ENCODE measurements around the gene M1AP.

Gene M1AP

DNA sequence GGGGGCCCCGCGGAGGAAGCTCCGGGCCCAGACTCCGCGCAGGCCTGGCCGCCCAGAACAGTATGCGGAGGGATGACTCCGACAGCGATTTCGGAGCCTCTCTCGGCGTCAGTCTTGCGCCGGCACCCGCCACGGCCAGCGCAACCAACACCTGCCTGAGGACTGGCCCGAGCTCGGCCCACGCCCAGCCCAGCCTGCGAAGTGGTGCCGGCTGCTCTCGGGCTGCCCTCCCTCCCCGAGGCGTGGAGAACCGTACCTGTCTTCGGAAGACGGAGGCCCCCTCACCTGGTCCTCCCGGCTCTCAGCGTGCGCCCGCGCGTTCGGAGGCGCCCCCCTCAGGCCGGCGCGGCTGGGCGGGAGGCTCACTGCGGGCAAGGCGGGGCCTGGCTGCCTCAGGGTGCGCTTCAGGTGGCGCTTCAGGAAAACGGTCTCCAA is at the start of gene M1AP:
TSS of gene M1AP (minus strand) at position 322 of the 435 bp plus-strand sequence. CDS start 8,055 bp downstream, outside the sequence.
- peaks cover 22% of the 10 kb centered on the region for H3K27me3 ChIP-seq (replicated peaks; ENCODE audit: control insufficient read depth, insufficient read depth, low read length)
- no peak within 1 kb of the TSS for H3K9ac ChIP-seq (ENCODE audit: low read length)
- no peaks in the 10 kb centered on the region for H3K9me3 ChIP-seq (ENCODE audit: control insufficient read depth, low read length)
- DNase-seq (ENCODE audit: low read depth) = no peak
- peak within 1 kb of the TSS; percentile 50 for H3K4me3 ChIP-seq (ENCODE audit: low read length)
- H3K4me1 ChIP-seq (ENCODE audit: control insufficient read depth, insufficient read depth, low read length) = peaks cover 2% of the 10 kb centered on the region
- no peaks in the 10 kb centered on the region for H3K36me3 ChIP-seq (ENCODE audit: control insufficient read depth, insufficient read depth, low read length, severe bottlenecking)

DNA sequence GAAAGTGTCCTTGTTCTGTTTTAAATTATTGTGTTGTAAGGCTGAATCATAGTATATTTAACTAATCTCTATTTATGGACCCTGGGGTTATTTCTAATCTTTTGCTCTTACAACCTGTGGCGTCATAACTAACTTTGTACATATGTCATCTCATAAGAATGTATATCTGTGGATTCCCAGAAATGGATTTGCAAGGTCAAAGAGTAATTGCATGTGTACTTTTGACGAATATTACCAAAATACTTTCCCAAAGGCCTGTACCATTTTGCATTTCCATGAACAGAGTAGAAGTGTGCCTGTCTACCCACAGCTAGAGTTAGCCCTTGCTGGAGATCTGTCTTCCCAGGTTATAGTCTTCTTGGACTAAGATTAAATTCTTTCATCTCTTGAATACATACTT is 48.7 kb upstream of the M1AP start:
- Histone ChIP-seq H3K4me1 (ENCODE audit: control insufficient read depth, insufficient read depth, low read length) (peaks cover 26% of the 10 kb centered on the region), H3K9ac (ENCODE audit: low read length) (no peak overlapping the region), H3K36me3 (ENCODE audit: control insufficient read depth, insufficient read depth, low read length, severe bottlenecking) (no peaks in the 10 kb centered on the region), H3K27me3 (replicated peaks; ENCODE audit: control insufficient read depth, insufficient read depth, low read length) (no peaks in the 10 kb centered on the region), H3K9me3 (ENCODE audit: control insufficient read depth, low read length) (no peaks in the 10 kb centered on the region), H3K4me3 (ENCODE audit: low read length) (no peak overlapping the region)
- DNase-seq (ENCODE audit: low read depth) = peak; percentile 77

GRCh38 chr2:74695663-74696062 is 47.5 kb upstream of the M1AP start:
- H3K27me3 ChIP-seq (replicated peaks; ENCODE audit: control insufficient read depth, insufficient read depth, low read length) = no peaks in the 10 kb centered on the region
- no peaks in the 10 kb centered on the region for H3K9me3 ChIP-seq (ENCODE audit: control insufficient read depth, low read length)
- DNase-seq (ENCODE audit: low read depth) = no peak
- no peaks in the 10 kb centered on the region for H3K36me3 ChIP-seq (ENCODE audit: control insufficient read depth, insufficient read depth, low read length, severe bottlenecking)
- peaks cover 36% of the 10 kb centered on the region for H3K4me1 ChIP-seq (ENCODE audit: control insufficient read depth, insufficient read depth, low read length)
- no peak overlapping the region for H3K9ac ChIP-seq (ENCODE audit: low read length)
- no peak overlapping the region for H3K4me3 ChIP-seq (ENCODE audit: low read length)

DNA sequence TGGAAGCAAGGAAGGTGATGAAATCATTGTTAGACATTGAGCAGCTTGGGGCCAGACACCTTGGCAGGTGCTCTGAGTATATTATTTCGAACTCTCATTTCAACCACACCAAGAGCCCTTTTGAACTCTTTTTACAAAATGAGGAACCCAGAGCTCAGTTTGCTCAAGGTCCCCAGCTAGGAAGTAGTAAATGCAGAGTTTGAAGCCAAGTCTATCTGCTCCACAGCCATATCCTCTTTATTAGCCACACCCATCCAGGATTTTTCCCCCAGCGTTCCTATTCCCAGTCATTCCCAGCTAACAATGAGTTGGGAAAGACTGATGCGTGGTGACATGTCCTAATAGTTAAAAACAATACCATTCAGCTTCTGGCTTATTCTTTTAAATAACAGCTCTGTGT is 46.2 kb upstream of the M1AP start:
- Histone ChIP-seq H3K9ac (ENCODE audit: low read length) (no peak overlapping the region), H3K9me3 (ENCODE audit: control insufficient read depth, low read length) (no peaks in the 10 kb centered on the region), H3K27me3 (replicated peaks; ENCODE audit: control insufficient read depth, insufficient read depth, low read length) (no peaks in the 10 kb centered on the region), H3K36me3 (ENCODE audit: control insufficient read depth, insufficient read depth, low read length, severe bottlenecking) (no peaks in the 10 kb centered on the region), H3K4me1 (ENCODE audit: control insufficient read depth, insufficient read depth, low read length) (peaks cover 37% of the 10 kb centered on the region), H3K4me3 (ENCODE audit: low read length) (no peak overlapping the region)
- DNase-seq (ENCODE audit: low read depth) = no peak

DNA sequence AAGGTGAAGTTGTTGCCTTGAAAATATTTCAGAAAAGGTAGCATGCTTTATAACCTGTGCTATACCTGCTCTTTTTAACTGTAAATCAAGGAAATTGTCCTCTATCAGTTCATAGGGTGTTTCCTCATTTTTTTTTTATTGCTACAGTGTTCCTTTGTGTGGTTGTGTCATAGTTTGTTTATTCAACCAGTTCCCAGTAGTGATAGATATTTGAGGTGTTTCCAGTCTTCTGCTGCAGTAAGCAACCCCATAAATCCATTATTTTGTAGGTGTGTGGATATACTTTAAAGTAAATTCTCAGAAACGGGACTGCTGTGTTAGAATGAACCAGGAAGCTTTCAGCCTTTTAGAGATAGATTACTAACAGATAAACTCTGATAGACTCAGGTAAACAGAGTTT is 45.5 kb upstream of the M1AP start:
- no peaks in the 10 kb centered on the region for H3K9me3 ChIP-seq (ENCODE audit: control insufficient read depth, low read length)
- no peak for DNase-seq (ENCODE audit: low read depth)
- no peak overlapping the region for H3K9ac ChIP-seq (ENCODE audit: low read length)
- H3K36me3 ChIP-seq (ENCODE audit: control insufficient read depth, insufficient read depth, low read length, severe bottlenecking) = no peaks in the 10 kb centered on the region
- peaks cover 37% of the 10 kb centered on the region for H3K4me1 ChIP-seq (ENCODE audit: control insufficient read depth, insufficient read depth, low read length)
- H3K4me3 ChIP-seq (ENCODE audit: low read length) = no peak overlapping the region
- H3K27me3 ChIP-seq (replicated peaks; ENCODE audit: control insufficient read depth, insufficient read depth, low read length) = no peaks in the 10 kb centered on the region

DNA sequence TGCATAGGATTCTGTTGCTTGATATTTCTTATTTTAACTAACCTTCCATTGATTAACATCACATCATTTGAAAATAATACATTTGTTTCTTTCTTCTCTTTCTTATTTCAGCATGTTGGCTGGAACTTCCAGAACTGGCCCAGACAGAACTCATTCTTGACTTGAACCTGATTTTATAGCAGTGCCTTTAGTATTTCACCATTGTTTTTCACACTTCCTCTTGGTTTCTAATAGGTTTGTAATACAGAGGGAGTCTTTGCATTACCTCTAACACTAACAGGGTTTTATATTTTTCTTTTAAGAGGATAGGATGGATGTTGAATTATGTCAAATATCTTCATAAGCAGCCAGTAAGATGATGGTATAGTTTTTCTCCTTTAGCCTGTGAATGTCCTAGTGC is 45.1 kb upstream of the M1AP start:
- Histone ChIP-seq H3K36me3 (ENCODE audit: control insufficient read depth, insufficient read depth, low read length, severe bottlenecking) (no peaks in the 10 kb centered on the region), H3K4me3 (ENCODE audit: low read length) (no peak overlapping the region), H3K4me1 (ENCODE audit: control insufficient read depth, insufficient read depth, low read length) (peaks cover 37% of the 10 kb centered on the region), H3K9me3 (ENCODE audit: control insufficient read depth, low read length) (no peaks in the 10 kb centered on the region), H3K27me3 (replicated peaks; ENCODE audit: control insufficient read depth, insufficient read depth, low read length) (no peaks in the 10 kb centered on the region), H3K9ac (ENCODE audit: low read length) (no peak overlapping the region)
- no peak for DNase-seq (ENCODE audit: low read depth)

DNA sequence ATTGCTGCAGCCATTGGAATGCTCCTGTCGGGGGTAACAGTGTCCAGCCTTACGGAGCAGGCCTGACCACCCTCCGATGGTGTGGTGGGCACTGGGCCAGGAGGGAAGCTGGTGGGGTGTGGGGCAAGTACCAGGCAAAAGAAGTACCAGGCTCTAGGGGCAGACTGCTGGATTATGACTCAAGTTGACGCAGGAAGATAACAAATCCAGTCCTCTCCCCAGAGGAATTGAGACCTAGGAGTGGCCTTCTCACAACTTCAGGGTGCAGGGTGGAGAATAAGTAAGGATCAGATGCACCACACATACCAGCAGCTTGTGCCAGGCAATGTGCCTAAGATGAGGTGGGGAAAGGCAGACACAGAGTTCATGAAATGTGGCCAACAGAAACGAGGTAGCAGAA is 43.8 kb upstream of the M1AP start:
- no peaks in the 10 kb centered on the region for H3K9me3 ChIP-seq (ENCODE audit: control insufficient read depth, low read length)
- no peaks in the 10 kb centered on the region for H3K27me3 ChIP-seq (replicated peaks; ENCODE audit: control insufficient read depth, insufficient read depth, low read length)
- peaks cover 32% of the 10 kb centered on the region for H3K4me1 ChIP-seq (ENCODE audit: control insufficient read depth, insufficient read depth, low read length)

GRCh38 chr2:74690571-74690970 is 42.4 kb upstream of the M1AP start:
- no peaks in the 10 kb centered on the region for H3K27me3 ChIP-seq (replicated peaks; ENCODE audit: control insufficient read depth, insufficient read depth, low read length)
- H3K4me3 ChIP-seq (ENCODE audit: low read length) = no peak overlapping the region
- peaks cover 30% of the 10 kb centered on the region for H3K4me1 ChIP-seq (ENCODE audit: control insufficient read depth, insufficient read depth, low read length)
- H3K9me3 ChIP-seq (ENCODE audit: control insufficient read depth, low read length) = no peaks in the 10 kb centered on the region
- DNase-seq (ENCODE audit: low read depth) = peak; percentile 89
- no peaks in the 10 kb centered on the region for H3K36me3 ChIP-seq (ENCODE audit: control insufficient read depth, insufficient read depth, low read length, severe bottlenecking)
- H3K9ac ChIP-seq (ENCODE audit: low read length) = no peak overlapping the region

More for the DNA sequence above, 43.8 kb upstream of the M1AP start:
- DNase-seq (ENCODE audit: low read depth) = no peak
- Histone ChIP-seq H3K36me3 (ENCODE audit: control insufficient read depth, insufficient read depth, low read length, severe bottlenecking) (no peaks in the 10 kb centered on the region), H3K9ac (ENCODE audit: low read length) (no peak overlapping the region), H3K4me3 (ENCODE audit: low read length) (no peak overlapping the region)

- H3K36me3 ChIP-seq (ENCODE audit: control insufficient read depth, insufficient read depth, low read length, severe bottlenecking) = no peaks in the 10 kb centered on the region
- H3K4me3 ChIP-seq (ENCODE audit: low read length) = no peak overlapping the region
- H3K9me3 ChIP-seq (ENCODE audit: control insufficient read depth, low read length) = no peaks in the 10 kb centered on the region
- no peak for DNase-seq (ENCODE audit: low read depth)
- peaks cover 30% of the 10 kb centered on the region for H3K4me1 ChIP-seq (ENCODE audit: control insufficient read depth, insufficient read depth, low read length)
- H3K27me3 ChIP-seq (replicated peaks; ENCODE audit: control insufficient read depth, insufficient read depth, low read length) = no peaks in the 10 kb centered on the region
- no peak overlapping the region for H3K9ac ChIP-seq (ENCODE audit: low read length)
Observed at GRCh38 chr2:74689671-74690070, 41.5 kb upstream of the M1AP start.

DNA sequence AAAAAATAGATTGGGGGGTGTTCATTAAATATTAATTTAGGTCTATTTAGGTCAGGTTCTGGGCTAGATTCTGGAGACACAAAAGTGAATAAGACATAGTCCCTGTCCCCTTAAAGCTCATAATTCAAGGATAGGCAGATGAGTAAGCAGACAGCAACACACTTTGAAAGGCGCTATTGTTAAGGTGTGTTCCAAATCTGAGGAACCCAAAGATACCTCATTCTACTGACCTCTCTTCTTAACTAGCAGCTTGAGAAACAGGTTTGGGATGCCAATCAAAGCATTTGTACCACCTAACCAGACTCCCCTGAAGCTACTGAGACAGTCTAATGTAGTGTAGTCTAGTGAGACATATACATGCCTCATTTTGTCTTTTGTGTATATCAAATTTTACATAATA is 40.8 kb upstream of the M1AP start:
- H3K9me3 ChIP-seq (ENCODE audit: control insufficient read depth, low read length) = no peaks in the 10 kb centered on the region
- H3K4me1 ChIP-seq (ENCODE audit: control insufficient read depth, insufficient read depth, low read length) = peaks cover 25% of the 10 kb centered on the region
- no peaks in the 10 kb centered on the region for H3K27me3 ChIP-seq (replicated peaks; ENCODE audit: control insufficient read depth, insufficient read depth, low read length)
- H3K36me3 ChIP-seq (ENCODE audit: control insufficient read depth, insufficient read depth, low read length, severe bottlenecking) = no peaks in the 10 kb centered on the region
- H3K4me3 ChIP-seq (ENCODE audit: low read length) = no peak overlapping the region
- DNase-seq (ENCODE audit: low read depth) = no peak
- H3K9ac ChIP-seq (ENCODE audit: low read length) = no peak overlapping the region

- Histone ChIP-seq H3K27me3 (replicated peaks; ENCODE audit: control insufficient read depth, insufficient read depth, low read length) (no peaks in the 10 kb centered on the region), H3K9me3 (ENCODE audit: control insufficient read depth, low read length) (no peaks in the 10 kb centered on the region), H3K4me3 (ENCODE audit: low read length) (no peak overlapping the region), H3K4me1 (ENCODE audit: control insufficient read depth, insufficient read depth, low read length) (no peaks in the 10 kb centered on the region), H3K36me3 (ENCODE audit: control insufficient read depth, insufficient read depth, low read length, severe bottlenecking) (no peaks in the 10 kb centered on the region), H3K9ac (ENCODE audit: low read length) (no peak overlapping the region)
- DNase-seq (ENCODE audit: low read depth) = no peak
Observed at GRCh38 chr2:74685408-74685807, 37.3 kb upstream of the M1AP start.

DNA sequence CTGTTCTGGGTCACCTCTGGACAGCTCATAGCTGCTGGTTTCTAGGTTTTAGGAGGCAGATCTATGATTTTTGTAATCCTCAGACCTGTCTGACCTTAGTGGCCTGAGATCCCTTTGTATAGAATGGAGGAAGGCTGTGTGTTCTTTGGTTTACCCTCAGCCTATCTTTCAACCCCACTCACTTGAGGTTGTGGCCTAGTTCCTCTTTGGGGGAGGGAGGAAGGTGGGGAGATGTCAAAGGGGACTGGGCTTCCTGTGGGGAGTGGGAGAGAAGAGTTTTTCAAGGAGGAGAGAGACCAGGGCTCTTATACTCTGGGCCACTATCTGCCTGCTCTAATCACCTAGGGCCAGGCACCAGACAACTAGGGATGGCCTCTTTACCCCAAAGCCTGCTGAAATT is 34.4 kb upstream of the M1AP start:
- DNase-seq (ENCODE audit: low read depth) = no peak
- Histone ChIP-seq H3K27me3 (replicated peaks; ENCODE audit: control insufficient read depth, insufficient read depth, low read length) (no peaks in the 10 kb centered on the region), H3K4me1 (ENCODE audit: control insufficient read depth, insufficient read depth, low read length) (no peaks in the 10 kb centered on the region), H3K36me3 (ENCODE audit: control insufficient read depth, insufficient read depth, low read length, severe bottlenecking) (no peaks in the 10 kb centered on the region), H3K4me3 (ENCODE audit: low read length) (no peak overlapping the region), H3K9me3 (ENCODE audit: control insufficient read depth, low read length) (no peaks in the 10 kb centered on the region), H3K9ac (ENCODE audit: low read length) (no peak overlapping the region)
